HepG2 (cell line): Measurements from ENCODE around the gene MBLAC1. TPM values are rescaled to one million over a fixed set of nuclear protein-coding genes. Genes with fewer than 3 reads are reported as not detected.
A peak's percentile ranks its signal among the peaks of the same experiment; 100 is the strongest.

Source experiments
- AGO2 ChIP-seq: fragments of 200-400 bp; formaldehyde crosslinking; optimal IDR thresholded peaks from 2 replicates; pipeline ENCODE3; 2017; ENCODE audit warnings: mild to moderate bottlenecking, low read depth, low read length, moderate library complexity
- CHD4 ChIP-seq: fragments of 200-600 bp; sonication (generic); IDR thresholded peaks from 2 replicates; pipeline ENCODE4 v1.7.0; 2017; ENCODE audit warnings: mild to moderate bottlenecking, low read length, borderline replicate concordance
- HMG20A ChIP-seq: IDR thresholded peaks from 2 replicates; pipeline ENCODE4 v1.6.1; 2016; ENCODE audit warnings: borderline replicate concordance
- HNRNPK ChIP-seq: fragments of 200-400 bp; formaldehyde crosslinking; IDR thresholded peaks from 2 replicates; pipeline ENCODE4 v1.6.1; 2018; ENCODE audit warnings: low read length, low read depth, moderate library complexity, mild to moderate bottlenecking; ENCODE audit not compliant: poor library complexity, severe bottlenecking
- KLF16 ChIP-seq, 2 experiments: sonication (generic) in 1 of 2; formaldehyde crosslinking in 1 of 2; IDR thresholded peaks; 2 replicates each; pipeline versions ENCODE4 v1.6.1 to v1.8.0; 2016 to 2023; ENCODE audit warnings: missing genetic modification reagents in 2 of 2, missing compliant biosample characterization in 1 of 2
- NAIF1 ChIP-seq: sonication (generic); formaldehyde crosslinking; IDR thresholded peaks from 2 replicates; pipeline ENCODE4 v1.5.0; 2020; ENCODE audit warnings: mild to moderate bottlenecking, missing genetic modification reagents, borderline replicate concordance
- NCOA2 ChIP-seq: sonication (generic); formaldehyde crosslinking; IDR thresholded peaks from 2 replicates; pipeline ENCODE4 v1.8.0; 2022; ENCODE audit warnings: inconsistent platforms
- NFRKB ChIP-seq: fragments of 450-650 bp; IDR thresholded peaks from 2 replicates; pipeline ENCODE4 v1.6.1; 2017
- NR2F6 ChIP-seq, 2 experiments: IDR thresholded peaks; 2 replicates each; pipeline ENCODE4 v1.6.1; 2016; ENCODE audit warnings: antibody characterized with exemption in 1 of 2, mild to moderate bottlenecking in 1 of 2
- NRL ChIP-seq: sonication (generic); formaldehyde crosslinking; IDR thresholded peaks from 2 replicates; pipeline ENCODE4 v1.5.0; 2020; ENCODE audit warnings: missing genetic modification reagents, mild to moderate bottlenecking, moderate library complexity, borderline replicate concordance
- PATZ1 ChIP-seq: sonication (generic); formaldehyde crosslinking; IDR thresholded peaks from 2 replicates; pipeline ENCODE4 v1.4.0; 2020; ENCODE audit warnings: missing genetic modification reagents
- PITX1 ChIP-seq: sonication (generic); formaldehyde crosslinking; IDR thresholded peaks from 2 replicates; pipeline ENCODE4 v1.5.1; 2020; ENCODE audit warnings: mild to moderate bottlenecking, missing genetic modification reagents
- REL ChIP-seq: sonication (generic); formaldehyde crosslinking; conservative IDR thresholded peaks from 2 replicates; pipeline ENCODE4 v1.8.0; 2022; ENCODE audit warnings: mild to moderate bottlenecking, missing genetic modification reagents, moderate library complexity
- SMAD1 ChIP-seq: sonication (generic); formaldehyde crosslinking; IDR thresholded peaks from 2 replicates; pipeline ENCODE4 v1.4.0; 2020; ENCODE audit warnings: missing genetic modification reagents, low read depth, mild to moderate bottlenecking, borderline replicate concordance
- SNAPC5 ChIP-seq: sonication (generic); formaldehyde crosslinking; IDR thresholded peaks from 2 replicates; pipeline ENCODE4 v1.8.1; 2023; ENCODE audit warnings: mild to moderate bottlenecking, missing genetic modification reagents, borderline replicate concordance
- SSRP1 ChIP-seq: IDR thresholded peaks from 2 replicates; pipeline ENCODE4 v1.6.1; 2016; ENCODE audit warnings: control low read depth
- TCF12 ChIP-seq, 2 experiments: fragments of 450-650 bp in 1 of 2; sonication (generic) in 1 of 2; formaldehyde crosslinking in 1 of 2; IDR thresholded peaks; 2 replicates each; pipeline versions ENCODE4 v1.6.1 to v1.8.0; 2017 to 2022; ENCODE audit warnings: antibody characterized with exemption in 1 of 2, mild to moderate bottlenecking in 1 of 2, missing genetic modification reagents in 1 of 2, moderate library complexity in 1 of 2
- ZBTB34 ChIP-seq: sonication (generic); formaldehyde crosslinking; IDR thresholded peaks from 2 replicates; pipeline ENCODE4 v1.8.0; 2022; ENCODE audit warnings: mild to moderate bottlenecking, missing genetic modification reagents
- ZBTB42 ChIP-seq: sonication (generic); formaldehyde crosslinking; IDR thresholded peaks from 2 replicates; pipeline ENCODE4 v1.5.0; 2020; ENCODE audit warnings: mild to moderate bottlenecking, missing genetic modification reagents
- ZMYM3 ChIP-seq: sonication (generic); formaldehyde crosslinking; IDR thresholded peaks from 2 replicates; pipeline ENCODE4 v1.5.1; 2020; ENCODE audit warnings: mild to moderate bottlenecking, missing genetic modification reagents
- ZNF30 ChIP-seq: sonication (generic); formaldehyde crosslinking; IDR thresholded peaks from 2 replicates; pipeline ENCODE4 v1.5.0; 2020; ENCODE audit warnings: mild to moderate bottlenecking, missing genetic modification reagents
- ZNF598 ChIP-seq: sonication (generic); formaldehyde crosslinking; IDR thresholded peaks from 2 replicates; pipeline ENCODE4 v1.5.1; 2020; ENCODE audit warnings: mild to moderate bottlenecking, missing genetic modification reagents, borderline replicate concordance
- ZNF773 ChIP-seq: sonication (generic); formaldehyde crosslinking; IDR thresholded peaks from 2 replicates; pipeline ENCODE4 v1.4.0; 2020; ENCODE audit warnings: missing genetic modification reagents, borderline replicate concordance
- ZNF782 ChIP-seq: sonication (generic); formaldehyde crosslinking; IDR thresholded peaks from 2 replicates; pipeline ENCODE4 v1.4.0; 2020; ENCODE audit warnings: missing genetic modification reagents, mild to moderate bottlenecking, borderline replicate concordance
- ZSCAN9 ChIP-seq: IDR thresholded peaks from 2 replicates; pipeline ENCODE4 v1.6.1; 2016; ENCODE audit warnings: borderline replicate concordance
- polyA plus RNA-seq, 8 experiments: library from polyadenylated mRNA; depleted of rRNA in 3 of 8; stranded (reverse) in 7 of 8; unstranded in 1 of 8; fragments of >200 nt; fragmentation: Illumina TruSeq in 4 of 8; extraction: Trizol in 4 of 8; gene quantifications; 2 replicates each; pipeline versions ENCODE4 v1.2.1 to v1.2.3, GENCODE V29; 2011 to 2016; ENCODE audit warnings: low read depth in 4 of 8, missing spikeins in 1 of 8, mixed read lengths in 1 of 8; ENCODE audit not compliant: insufficient read depth in 1 of 8
- total RNA-seq, 5 experiments: library from RNA; depleted of rRNA; stranded (reverse); fragments of >200 nt; fragmentation: Illumina TruSeq; extraction: Trizol; gene quantifications; 2 replicates each; pipeline ENCODE4 v1.2.3, GENCODE V29; 2016; ENCODE audit warnings: low read depth in 1 of 5

MBLAC1 gene
- total and polyA plus RNA-seq, 2 of the 13 experiments (the other 11 are each of a cell fraction or from before 2014, with no cell fraction given) = 0.79 to 2.1 TPM

- TF ChIP-seq SNAPC5 (CRISPR knock-in tag) = no peak
- TF ChIP-seq HMG20A (CRISPR knock-in tag) = 0 out of 2 replicates have a peak, but pooled peaks have one; percentile 9
- no peak for TF ChIP-seq NR2F6 (IDR thresholded peaks at IDR 0.05)
- TF ChIP-seq NR2F6 (CRISPR knock-in tag; IDR thresholded peaks at IDR 0.05) = peak; percentile 85
- TF ChIP-seq HNRNPK = peak; percentile 58
- TF ChIP-seq ZNF598 (CRISPR knock-in tag) = peak; percentile 97
- peak; percentile 83 for TF ChIP-seq NAIF1 (CRISPR knock-in tag)
- TF ChIP-seq ZNF30 = peak; percentile 87; the same call in 1 of the 2 replicates
- TF ChIP-seq ZMYM3 (CRISPR knock-in tag) = peak; percentile 57; the same call in 1 of the 2 replicates
- TF ChIP-seq SMAD1 = peak; percentile 77; the same call in 1 of the 2 replicates
- TF ChIP-seq PITX1 (CRISPR knock-in tag) = peak; percentile 38
- TF ChIP-seq ZBTB42 = no peak; the same call in 1 of the 2 replicates
- peak; percentile 53; the same call in 1 of the 2 replicates for TF ChIP-seq ZNF782 (CRISPR knock-in tag)
- peak; percentile 60 for TF ChIP-seq NCOA2 (CRISPR knock-in tag)
- peak; percentile 98 for TF ChIP-seq AGO2
- peak; percentile 87; the same call in 1 of the 2 replicates for TF ChIP-seq NRL
- peak; percentile 91 for TF ChIP-seq PATZ1 (CRISPR knock-in tag)
- no peak for TF ChIP-seq ZBTB34
- no peak for TF ChIP-seq TCF12 (IDR thresholded peaks at IDR 0.05)
- TF ChIP-seq TCF12 (CRISPR knock-in tag; IDR thresholded peaks at IDR 0.05) = peak; percentile 70; the same call in 1 of the 2 replicates
- TF ChIP-seq REL (CRISPR knock-in tag) = peak; percentile 84; the same call in 1 of the 2 replicates
- TF ChIP-seq SSRP1 (CRISPR knock-in tag) = no peak
- no peak for TF ChIP-seq ZNF773 (CRISPR knock-in tag)
- peak; percentile 92 for TF ChIP-seq ZSCAN9
- TF ChIP-seq NFRKB = no peak
- TF ChIP-seq KLF16 (CRISPR knock-in tag; IDR thresholded peaks at IDR 0.05) = peak in 1 of 2 experiments; percentile 86; a peak in 2 of 4 replicates
- no peak for TF ChIP-seq CHD4
Observed at GRCh38 chr7:100081535-100082102, 45.1 kb upstream of the MBLAC1 start, which contains the start of gene ZNF3 (continued).
